T follicular helper cell (primary cell): ENCODE measurements around the gene WAC.

Experiments used
- DNase-seq: peaks from one replicate; pipeline ENCODE4 v3.0.0-alpha.2; 2020; ENCODE audit warnings: low read depth

WAC gene

DNA sequence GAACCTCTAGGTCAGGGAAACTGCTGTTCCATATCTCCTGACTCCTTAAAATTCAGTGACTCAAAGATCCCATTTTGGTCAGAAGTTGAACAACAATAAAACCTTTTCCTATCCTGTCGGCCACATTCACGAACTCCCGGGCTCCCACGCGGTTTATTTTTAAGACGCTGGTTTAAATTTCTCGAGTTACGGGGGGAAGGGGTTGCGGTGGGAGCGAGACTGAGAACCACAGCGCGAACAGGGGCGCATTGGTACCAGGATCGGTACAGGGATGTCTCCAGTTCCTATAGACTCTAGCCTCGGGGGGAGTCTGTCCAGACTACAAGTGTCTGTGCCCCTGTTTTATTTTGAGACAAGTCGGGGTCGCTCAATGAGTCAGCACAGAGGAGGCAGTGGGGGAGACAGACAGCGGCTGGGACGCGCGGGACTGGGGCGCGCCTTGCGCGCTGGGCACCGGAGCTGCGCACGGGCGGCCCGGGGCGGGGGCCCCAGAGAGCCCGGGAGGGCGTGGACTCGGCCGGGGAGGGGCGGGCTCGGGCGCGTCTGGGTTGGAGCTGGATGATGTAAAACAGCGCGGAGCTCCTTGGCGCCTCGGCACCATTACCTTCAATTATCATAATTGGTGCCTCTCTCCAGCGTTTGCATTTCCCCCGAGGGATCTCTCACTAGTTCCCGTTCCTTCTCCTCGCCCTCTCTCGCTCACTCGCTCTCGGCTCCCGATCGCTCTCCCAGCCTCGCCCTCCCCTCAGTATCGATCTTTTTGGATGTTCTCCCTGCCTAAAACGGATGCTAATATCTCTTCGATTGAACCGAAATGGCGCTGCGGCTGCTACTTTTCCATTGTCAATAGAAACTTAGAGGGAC lies 135.7 kb downstream of the WAC start:
- DNase-seq, result peak; percentile 7

DNA sequence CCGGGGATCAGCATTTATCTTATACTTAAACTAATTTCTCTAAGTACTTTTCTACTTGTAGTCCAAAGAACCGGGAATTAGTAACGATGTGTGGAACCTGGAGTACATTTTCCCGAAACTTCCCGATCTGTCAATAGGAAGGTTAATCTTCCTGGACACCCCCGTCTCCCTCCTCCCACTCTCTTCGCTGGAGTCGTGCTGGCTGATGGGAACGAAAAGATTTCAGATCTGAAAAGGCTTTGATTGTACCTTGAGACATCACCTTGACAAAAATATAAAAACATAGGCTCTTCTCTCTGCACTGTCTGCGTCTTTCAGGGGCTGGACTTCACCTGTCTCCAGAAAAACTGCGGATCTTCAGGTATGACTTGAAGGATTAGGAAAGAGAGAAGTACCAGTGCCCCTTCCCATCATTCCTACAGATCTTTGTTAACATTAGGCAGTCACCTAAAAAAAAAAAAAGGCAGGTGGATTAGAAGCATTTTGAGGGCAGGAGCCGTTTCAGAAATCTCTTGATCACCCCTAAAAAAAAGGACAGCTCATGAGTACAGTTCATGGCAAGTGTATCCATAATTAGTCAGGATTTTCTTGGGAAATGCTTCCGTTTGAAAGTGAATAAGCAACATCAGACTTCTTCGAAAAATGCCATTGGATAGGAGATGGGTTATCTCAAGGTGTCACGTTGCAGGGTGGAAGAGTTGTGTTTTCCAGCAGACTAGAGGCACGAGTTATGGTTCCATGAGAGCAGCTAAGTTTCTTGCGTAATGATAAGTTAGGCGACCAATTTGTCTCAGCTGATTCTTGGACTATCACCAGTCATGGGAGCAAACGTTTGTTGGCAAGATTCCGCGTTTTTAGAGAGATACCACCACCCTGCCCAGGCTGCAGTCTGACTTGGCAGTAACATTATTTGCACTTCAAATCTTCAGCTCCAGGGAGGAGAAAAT lies 136.6 kb downstream of the WAC start:
- no peak for DNase-seq
